ENCODE results near the gene YJEFN3.

The YJEFN3 gene

GRCh38 chr19:19546751-19547162 is 18.0 kb downstream of the YJEFN3 start:
- H3K27ac Mint-ChIP-seq = no peak overlapping the region
- DNase-seq = no peak
- no peaks in the 10 kb centered on the region for H3K9me3 Mint-ChIP-seq
- H3K4me3 Mint-ChIP-seq = no peak overlapping the region
- H3K36me3 Mint-ChIP-seq (ENCODE audit: low read depth) = no peaks in the 10 kb centered on the region
- peaks cover 3% of the 10 kb centered on the region for H3K27me3 Mint-ChIP-seq
- peaks cover 2% of the 10 kb centered on the region for H3K4me1 Mint-ChIP-seq (ENCODE audit: low read depth)

DNA sequence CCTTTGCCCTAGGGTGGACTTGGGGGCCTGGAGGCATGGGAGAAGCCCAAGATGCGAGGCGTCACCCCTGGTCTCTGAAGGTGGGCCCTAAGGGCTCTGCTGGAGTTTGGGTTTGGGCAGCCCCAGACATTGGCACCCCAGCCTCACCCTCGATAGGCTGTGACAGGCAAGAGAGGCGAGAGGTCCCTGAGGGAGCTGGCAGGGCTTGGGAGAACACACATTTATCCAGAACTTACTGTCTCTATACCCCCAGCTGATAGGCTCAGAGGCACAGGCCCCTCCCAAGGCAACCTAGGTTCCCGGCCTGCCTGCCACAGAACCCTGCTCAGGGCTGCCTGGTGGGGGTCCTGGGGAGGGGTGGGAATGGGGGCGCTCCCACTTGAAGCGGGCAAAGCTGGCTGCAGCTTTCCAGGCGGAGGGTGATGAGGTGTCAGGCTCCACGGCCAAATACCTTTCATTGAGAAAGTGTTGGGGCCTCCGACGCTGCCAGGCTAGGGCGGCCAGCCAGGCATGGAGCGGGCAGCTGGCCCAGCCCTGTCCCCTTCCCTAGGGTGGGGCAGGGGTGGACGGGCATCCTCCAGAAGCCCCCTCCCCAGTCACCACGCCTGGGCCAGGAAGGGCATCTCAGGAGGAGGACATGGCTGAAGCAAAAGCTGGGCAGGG is 19.1 kb downstream of the YJEFN3 start:
- H3K27ac Mint-ChIP-seq = no peak overlapping the region
- no peak overlapping the region for H3K4me3 Mint-ChIP-seq
- no peaks in the 10 kb centered on the region for H3K4me1 Mint-ChIP-seq (ENCODE audit: low read depth)
- no peaks in the 10 kb centered on the region for H3K36me3 Mint-ChIP-seq (ENCODE audit: low read depth)
- no peak for DNase-seq
- H3K27me3 Mint-ChIP-seq = peaks cover 3% of the 10 kb centered on the region
- no peaks in the 10 kb centered on the region for H3K9me3 Mint-ChIP-seq

GRCh38 chr19:19548915-19549759 is 20.4 kb downstream of the YJEFN3 start:
- Mint-ChIP-seq H3K9me3 (no peaks in the 10 kb centered on the region), H3K27ac (no peak overlapping the region), H3K4me3 (no peak overlapping the region), H3K4me1 (ENCODE audit: low read depth) (no peaks in the 10 kb centered on the region), H3K27me3 (peaks cover 3% of the 10 kb centered on the region), H3K36me3 (ENCODE audit: low read depth) (no peaks in the 10 kb centered on the region)
- DNase-seq = no peak

DNA sequence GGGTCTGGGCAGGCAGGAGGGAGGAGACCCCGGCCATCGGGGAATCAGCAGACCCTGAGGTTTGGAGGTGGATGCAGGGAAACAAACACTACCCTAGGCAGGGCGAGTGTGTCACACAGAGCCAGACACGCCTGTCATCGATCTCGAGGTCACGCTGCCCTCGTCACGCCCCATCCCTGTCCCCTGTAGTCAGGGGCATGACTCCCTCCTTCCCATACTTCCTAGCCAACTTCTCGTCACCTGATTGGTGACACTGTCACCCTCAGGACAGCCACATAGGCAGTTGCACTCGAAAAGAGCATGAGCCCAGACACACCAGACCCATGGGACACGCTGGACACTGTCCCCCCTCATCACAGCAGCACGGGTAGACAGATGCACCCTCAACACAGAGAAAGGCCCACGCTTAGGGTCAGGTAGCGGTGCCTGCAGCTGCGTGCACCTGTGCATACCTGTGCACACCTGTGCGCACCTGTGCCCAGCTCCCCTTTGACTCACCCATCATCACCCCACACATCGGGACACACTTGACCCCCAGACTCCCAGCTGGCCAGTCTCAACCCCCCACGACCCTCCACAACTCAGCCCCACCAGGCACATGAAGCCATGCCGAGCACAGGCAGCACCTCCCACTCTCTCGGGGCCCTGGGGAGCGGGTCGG is 21.2 kb downstream of the YJEFN3 start:
- no peaks in the 10 kb centered on the region for H3K9me3 Mint-ChIP-seq
- no peaks in the 10 kb centered on the region for H3K36me3 Mint-ChIP-seq (ENCODE audit: low read depth)
- H3K27ac Mint-ChIP-seq = no peak overlapping the region
- no peak for DNase-seq
- H3K4me1 Mint-ChIP-seq (ENCODE audit: low read depth) = peaks cover 3% of the 10 kb centered on the region
- no peak overlapping the region for H3K4me3 Mint-ChIP-seq
- peaks cover 3% of the 10 kb centered on the region for H3K27me3 Mint-ChIP-seq

DNA sequence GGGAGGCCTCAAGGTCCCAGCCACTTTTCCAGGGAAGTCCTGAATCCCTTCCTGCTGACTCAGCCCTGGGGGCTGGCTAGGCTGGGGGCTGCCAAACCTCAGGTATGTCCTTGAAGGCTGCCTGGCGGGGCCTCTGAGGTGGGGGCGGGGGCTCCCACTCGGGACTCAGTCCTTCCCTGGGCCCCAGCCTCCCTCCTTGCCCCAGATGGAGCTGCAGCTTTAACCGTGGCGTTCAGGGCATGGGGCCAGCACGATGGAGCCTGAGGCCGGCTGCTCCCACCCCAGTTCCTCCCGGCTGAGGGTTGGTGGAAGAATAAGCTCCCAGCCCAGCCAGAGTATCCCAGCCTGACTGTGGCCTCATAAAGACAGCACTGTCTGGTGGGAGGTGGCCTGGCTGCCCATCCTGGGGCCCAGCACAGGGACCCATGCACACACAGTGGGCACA is 21.8 kb downstream of the YJEFN3 start:
- no peak overlapping the region for H3K4me3 Mint-ChIP-seq
- H3K36me3 Mint-ChIP-seq (ENCODE audit: low read depth) = no peaks in the 10 kb centered on the region
- peaks cover 3% of the 10 kb centered on the region for H3K27me3 Mint-ChIP-seq
- H3K9me3 Mint-ChIP-seq = no peaks in the 10 kb centered on the region
- H3K27ac Mint-ChIP-seq = no peak overlapping the region
- DNase-seq = no peak
- H3K4me1 Mint-ChIP-seq (ENCODE audit: low read depth) = peaks cover 3% of the 10 kb centered on the region

- H3K9me3 Mint-ChIP-seq = no peaks in the 10 kb centered on the region
- peaks cover 3% of the 10 kb centered on the region for H3K4me1 Mint-ChIP-seq (ENCODE audit: low read depth)
- H3K4me3 Mint-ChIP-seq = no peak overlapping the region
- DNase-seq = no peak
- H3K27ac Mint-ChIP-seq = no peak overlapping the region
- peaks cover 3% of the 10 kb centered on the region for H3K27me3 Mint-ChIP-seq
- H3K36me3 Mint-ChIP-seq (ENCODE audit: low read depth) = no peaks in the 10 kb centered on the region
Measured at GRCh38 chr19:19550972-19551852, 22.5 kb downstream of the YJEFN3 start.

GRCh38 chr19:19551853-19552192 is 23.1 kb downstream of the YJEFN3 start:
- Mint-ChIP-seq H3K4me3 (no peak overlapping the region), H3K27ac (no peak overlapping the region), H3K36me3 (ENCODE audit: low read depth) (no peaks in the 10 kb centered on the region)

DNA sequence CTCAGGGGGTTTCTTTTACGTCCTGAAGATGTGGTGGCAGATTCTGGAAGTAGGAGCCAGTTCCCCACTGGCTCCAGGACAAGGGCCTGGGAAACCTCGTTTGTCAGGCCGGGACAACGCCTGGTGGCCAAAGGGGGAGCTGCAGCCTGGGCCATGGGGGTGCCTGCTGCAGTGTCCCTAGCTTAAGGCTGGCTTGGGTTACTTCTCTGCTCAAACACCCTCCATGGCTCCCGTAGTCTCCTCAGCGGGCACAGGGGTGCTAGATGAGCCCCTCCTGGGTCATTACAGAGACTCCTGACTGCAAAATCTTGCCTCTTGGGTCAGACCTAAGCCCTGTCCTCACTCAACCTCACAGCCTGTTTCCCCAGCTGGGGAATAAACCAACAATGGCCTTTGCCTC is 24.1 kb downstream of the YJEFN3 start:
- peaks cover 3% of the 10 kb centered on the region for H3K27me3 Mint-ChIP-seq
- H3K4me3 Mint-ChIP-seq = no peak overlapping the region
- H3K9me3 Mint-ChIP-seq = no peaks in the 10 kb centered on the region
- H3K36me3 Mint-ChIP-seq (ENCODE audit: low read depth) = no peaks in the 10 kb centered on the region
- DNase-seq = no peak
- peaks cover 3% of the 10 kb centered on the region for H3K4me1 Mint-ChIP-seq (ENCODE audit: low read depth)
- H3K27ac Mint-ChIP-seq = no peak overlapping the region

More at GRCh38 chr19:19551853-19552192, 23.1 kb downstream of the YJEFN3 start:
- DNase-seq = no peak
- peaks cover 3% of the 10 kb centered on the region for H3K27me3 Mint-ChIP-seq
- no peaks in the 10 kb centered on the region for H3K9me3 Mint-ChIP-seq
- H3K4me1 Mint-ChIP-seq (ENCODE audit: low read depth) = peaks cover 3% of the 10 kb centered on the region

DNA sequence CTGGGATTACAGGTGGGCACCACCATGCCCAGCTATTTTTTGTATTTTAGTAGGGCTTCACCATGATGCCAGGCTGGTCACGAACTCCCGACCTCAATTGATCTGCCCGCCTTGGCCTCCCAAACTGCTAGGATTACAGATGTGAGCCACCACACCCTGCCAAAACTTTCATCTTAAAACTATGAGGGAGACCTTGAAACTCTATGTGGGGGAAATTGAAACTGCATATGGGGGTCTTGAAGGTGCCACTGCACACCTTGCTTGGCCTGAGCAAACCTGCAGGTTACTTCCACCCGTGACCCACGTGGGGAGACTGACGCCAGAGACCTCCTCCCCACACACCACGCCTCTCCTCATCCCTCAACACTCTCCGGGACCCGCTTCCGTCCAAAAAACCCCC is 25.0 kb downstream of the YJEFN3 start:
- Mint-ChIP-seq H3K4me3 (no peak overlapping the region), H3K36me3 (ENCODE audit: low read depth) (peaks cover 2% of the 10 kb centered on the region), H3K4me1 (ENCODE audit: low read depth) (peaks cover 3% of the 10 kb centered on the region), H3K9me3 (no peaks in the 10 kb centered on the region), H3K27ac (no peak overlapping the region), H3K27me3 (peaks cover 3% of the 10 kb centered on the region)
- no peak for DNase-seq

GRCh38 chr19:19554074-19555023 is 25.6 kb downstream of the YJEFN3 start:
- Mint-ChIP-seq H3K27ac (no peak overlapping the region), H3K4me3 (no peak overlapping the region), H3K9me3 (no peaks in the 10 kb centered on the region), H3K4me1 (ENCODE audit: low read depth) (peaks cover 3% of the 10 kb centered on the region), H3K27me3 (no peaks in the 10 kb centered on the region), H3K36me3 (ENCODE audit: low read depth) (peaks cover 8% of the 10 kb centered on the region)
- DNase-seq = peak; percentile 79

DNA sequence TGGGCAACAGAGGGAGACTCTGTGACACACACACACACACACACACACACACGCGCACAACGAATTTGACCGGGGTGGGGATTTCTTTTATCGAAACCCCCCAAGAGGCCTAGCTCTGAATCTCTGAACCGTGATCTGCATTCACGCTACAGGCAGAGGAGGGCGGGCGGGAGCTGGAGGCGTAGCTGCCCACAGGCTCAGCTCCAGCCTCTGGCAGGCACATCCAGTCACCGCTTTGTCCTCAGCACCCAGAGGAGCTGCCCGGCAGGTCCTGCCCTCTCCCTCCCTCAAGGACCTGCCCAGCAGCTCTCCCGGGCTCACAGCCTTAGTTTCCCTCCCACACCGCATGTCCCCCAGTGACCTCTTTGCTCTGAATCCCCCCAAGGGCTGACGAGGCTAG is 29.3 kb downstream of the YJEFN3 start:
- DNase-seq = no peak
- Mint-ChIP-seq H3K36me3 (ENCODE audit: low read depth) (peaks cover 30% of the 10 kb centered on the region), H3K9me3 (no peaks in the 10 kb centered on the region), H3K27me3 (no peaks in the 10 kb centered on the region), H3K27ac (no peak overlapping the region), H3K4me3 (no peak overlapping the region), H3K4me1 (ENCODE audit: low read depth) (peaks cover 12% of the 10 kb centered on the region)

DNA sequence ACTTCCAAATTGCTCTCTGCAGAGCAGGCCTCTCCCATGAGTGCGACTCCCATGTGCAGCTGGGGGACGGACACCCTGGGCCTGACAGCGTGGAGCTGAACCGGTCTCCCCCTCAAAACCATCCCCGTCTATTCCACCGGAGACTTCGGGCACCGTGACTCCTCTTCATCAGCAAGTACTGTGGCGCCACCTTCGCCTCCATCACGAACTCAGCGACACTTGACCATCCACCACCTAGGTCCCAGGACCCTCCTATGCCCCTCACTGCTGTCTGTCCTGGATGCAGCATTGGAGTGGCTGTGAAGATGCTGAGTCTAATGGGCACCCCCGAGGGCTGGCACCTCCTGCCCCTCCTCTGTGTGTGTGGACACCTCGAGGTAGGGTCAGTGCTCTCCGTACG is 29.9 kb downstream of the YJEFN3 start:
- no peaks in the 10 kb centered on the region for H3K9me3 Mint-ChIP-seq
- H3K4me3 Mint-ChIP-seq = no peak overlapping the region
- peaks cover 32% of the 10 kb centered on the region for H3K36me3 Mint-ChIP-seq (ENCODE audit: low read depth)
- no peak overlapping the region for H3K27ac Mint-ChIP-seq
- no peaks in the 10 kb centered on the region for H3K27me3 Mint-ChIP-seq
- no peak for DNase-seq
- peaks cover 12% of the 10 kb centered on the region for H3K4me1 Mint-ChIP-seq (ENCODE audit: low read depth)

DNA sequence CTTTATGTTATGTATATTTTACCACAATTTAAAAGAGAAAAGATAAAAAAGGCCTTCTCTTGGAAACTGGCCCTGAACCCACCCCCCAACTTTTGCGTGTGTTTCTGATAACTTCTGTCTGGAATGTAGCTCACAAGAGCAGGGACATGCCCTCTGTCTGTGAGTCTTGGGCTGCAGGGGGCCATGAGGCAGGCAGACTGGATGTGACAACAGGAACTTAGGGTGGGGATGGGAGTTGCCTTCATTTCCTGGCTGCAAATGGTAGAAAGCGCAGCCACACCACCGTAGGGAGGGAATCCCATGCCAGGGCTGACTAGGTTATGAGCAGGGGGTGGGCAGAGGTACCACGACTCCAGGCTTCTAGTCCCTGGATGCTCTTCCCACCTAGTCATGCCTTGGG is 31.2 kb downstream of the YJEFN3 start:
- Mint-ChIP-seq H3K4me3 (no peak overlapping the region), H3K9me3 (no peaks in the 10 kb centered on the region), H3K36me3 (ENCODE audit: low read depth) (peaks cover 42% of the 10 kb centered on the region), H3K4me1 (ENCODE audit: low read depth) (peaks cover 8% of the 10 kb centered on the region), H3K27me3 (no peaks in the 10 kb centered on the region), H3K27ac (peak overlapping the region; percentile 26)
- no peak for DNase-seq

Data from activated T-cell treated with anti-CD3 and anti-CD28 coated beads, Interleukin-2, amount 50 U/mL, for 24 hours (primary cell).